Common myeloid progenitor, CD34-positive (primary cell): ENCODE data around the gene POTEE.
"Not testable (repeated sequence)": the region's sequence is repeated elsewhere in the genome, so short reads cannot be mapped to it uniquely, and the experiment has no call there.

Experiments used
- CTCF ChIA-PET: fragments of 350-600 bp; sonication (Branson Sonifier 250); formaldehyde crosslinking; loops from one replicate; lab custom pipeline; 2021; ENCODE audit warnings: antibody characterized with exemption; lab: Charles Lee
- POLR2A ChIA-PET: fragments of 350-600 bp; sonication (Branson Sonifier 250); formaldehyde crosslinking; loops from one replicate; lab custom pipeline; 2021; ENCODE audit warnings: antibody characterized with exemption; lab: Charles Lee
- DNase-seq, 3 donors: peaks; one replicate each; pipeline versions ENCODE4 v3.0.0 to v3.0.0-alpha.2; 2013
- H3K27ac ChIP-seq, 2 experiments: 1 replicate in 1 of 2; 2 replicates in 1 of 2; pipeline ENCODE4 v1.7.0; 2013; ENCODE audit warnings: inconsistent platforms in 2 of 2, low read length in 2 of 2, mild to moderate bottlenecking in 2 of 2, low read depth in 1 of 2, moderate library complexity in 1 of 2; ENCODE audit not compliant: severe bottlenecking in 2 of 2, insufficient read depth in 1 of 2, poor library complexity in 1 of 2
- H3K27me3 ChIP-seq, 5 experiments: replicated peaks in 2 of 5; 1 replicate in 3 of 5; 2 replicates in 2 of 5; pipeline versions ENCODE4 v1.6.1 to v1.7.0; 2013; ENCODE audit warnings: low read length in 4 of 5, mild to moderate bottlenecking in 2 of 5, moderate library complexity in 2 of 5, inconsistent platforms in 1 of 5; ENCODE audit not compliant: insufficient read depth in 5 of 5, control insufficient read depth in 4 of 5
- H3K36me3 ChIP-seq, 4 experiments: 1 replicate in 2 of 4; 2 replicates in 2 of 4; pipeline versions ENCODE4 v1.6.1 to v1.7.0; 2013; ENCODE audit warnings: low read length in 3 of 4, control low read depth in 1 of 4, mild to moderate bottlenecking in 1 of 4; ENCODE audit not compliant: control insufficient read depth in 4 of 4, insufficient read depth in 4 of 4
- H3K4me1 ChIP-seq, 4 experiments: 1 replicate in 3 of 4; 2 replicates in 1 of 4; pipeline versions ENCODE4 v1.6.1 to v1.7.1; 2013; ENCODE audit warnings: low read length in 3 of 4, mild to moderate bottlenecking in 3 of 4, control low read depth in 1 of 4, inconsistent platforms in 1 of 4, moderate library complexity in 1 of 4; ENCODE audit not compliant: control insufficient read depth in 4 of 4, insufficient read depth in 4 of 4; ENCODE audit errors: control extremely low read depth in 1 of 4
- H3K4me3 ChIP-seq, 7 experiments: 1 replicate in 4 of 7; 2 replicates in 3 of 7; pipeline versions ENCODE4 v1.5.1 to v1.7.0; 2013; ENCODE audit warnings: mild to moderate bottlenecking in 7 of 7, low read length in 6 of 7, moderate library complexity in 6 of 7, inconsistent platforms in 2 of 7, low read depth in 2 of 7, control low read depth in 1 of 7; ENCODE audit not compliant: insufficient read depth in 4 of 7, control insufficient read depth in 1 of 7; ENCODE audit errors: extremely low read depth in 1 of 7
- H3K9me3 ChIP-seq, 5 experiments: 1 replicate in 4 of 5; 2 replicates in 1 of 5; pipeline versions ENCODE4 v1.6.1 to v1.7.1; 2013; ENCODE audit warnings: low read length in 4 of 5, mild to moderate bottlenecking in 2 of 5, inconsistent platforms in 1 of 5, low read depth in 1 of 5, moderate library complexity in 1 of 5; ENCODE audit not compliant: control insufficient read depth in 4 of 5, insufficient read depth in 2 of 5; ENCODE audit errors: control extremely low read depth in 1 of 5
- WGBS: methylation state at CpG from one replicate; pipeline ENCODE4 v1.1.5; 2013; ENCODE audit not compliant: insufficient coverage; 5-methylcytosine and 5-hydroxymethylcytosine counted together

POTEE gene

DNA sequence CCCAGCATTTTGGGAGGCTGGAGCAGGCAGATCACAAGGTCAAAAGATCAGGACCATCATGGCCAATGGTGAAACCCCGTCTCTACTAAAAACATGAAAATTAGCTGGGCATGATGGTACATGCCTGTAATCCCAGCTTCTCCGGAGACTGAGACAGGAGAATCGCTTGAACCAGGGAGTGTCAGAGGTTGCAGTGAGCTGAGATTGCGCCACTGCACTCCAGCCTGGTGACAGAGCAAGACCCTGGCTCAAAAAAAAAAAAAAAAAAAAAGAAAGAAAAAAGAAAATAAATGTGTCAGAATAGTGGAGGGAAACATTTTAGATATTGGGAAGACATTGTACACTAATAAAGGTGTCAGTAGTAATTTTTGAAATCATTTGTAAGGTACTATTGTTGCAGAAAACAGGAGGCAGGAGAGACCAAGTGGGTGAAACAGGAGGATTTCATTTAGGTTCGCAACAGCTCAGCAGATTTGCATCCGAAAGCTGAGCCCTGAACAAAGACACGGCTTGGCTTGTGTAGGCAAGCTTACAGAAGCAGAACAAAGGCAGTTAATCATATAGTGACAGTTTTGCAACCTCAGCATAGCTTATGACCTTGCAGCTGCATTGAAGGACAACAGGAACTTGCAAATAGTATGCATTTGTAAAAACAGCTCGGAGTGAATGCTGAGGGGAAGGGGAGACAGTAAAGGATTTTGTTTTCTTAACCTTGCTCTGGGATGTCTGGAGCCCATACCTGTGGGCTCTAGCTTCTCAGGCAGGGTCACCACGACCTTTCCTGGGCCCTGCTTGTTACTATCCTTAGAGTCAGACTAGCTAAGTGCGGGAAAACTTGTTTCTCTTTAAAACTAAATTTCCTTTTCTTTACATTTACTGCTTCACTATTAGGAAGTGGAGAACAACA, 26.5 kb downstream of the POTEE start:
- POLR2A ChIA-PET, H3K36me3 ChIP-seq, H3K27me3 ChIP-seq, H3K27ac ChIP-seq, H3K4me1 ChIP-seq, H3K9me3 ChIP-seq, H3K4me3 ChIP-seq, CTCF ChIA-PET: not testable (repeated sequence)
- 34% methylated on average over 4 of the region's 10 CpGs for WGBS
- DNase-seq, result peak in 1 of 3 donors; percentile 1
